ENCODE data around the gene CAPN9. TPM values are rescaled to one million over a fixed set of nuclear protein-coding genes. Genes with fewer than 3 reads are reported as not detected.

Gene CAPN9
- total RNA-seq, 1 donor from 2014 or later, result 0.78 TPM

- peaks cover 19% of the 10 kb centered on the region for H3K9me3 Mint-ChIP-seq
- H3K4me1 Mint-ChIP-seq, result no peaks in the 10 kb centered on the region
- DNase-seq (ENCODE audit: low spot score in 2 of 2, unreplicated experiment in 2 of 2), result no peak
- peaks cover 5% of the 10 kb centered on the region for H3K36me3 Mint-ChIP-seq
- H3K27me3 Mint-ChIP-seq (ENCODE audit: low read depth), result no peaks in the 10 kb centered on the region
- H3K4me3 Mint-ChIP-seq, result no peak overlapping the region
- TF ChIP-seq CTCF (IDR thresholded peaks at IDR 0.05; ENCODE audit: unreplicated experiment), result no peak
- H3K27ac Mint-ChIP-seq, result no peak overlapping the region
Observed at GRCh38 chr1:230808281-230808872, 61.2 kb downstream of the CAPN9 start.

DNA sequence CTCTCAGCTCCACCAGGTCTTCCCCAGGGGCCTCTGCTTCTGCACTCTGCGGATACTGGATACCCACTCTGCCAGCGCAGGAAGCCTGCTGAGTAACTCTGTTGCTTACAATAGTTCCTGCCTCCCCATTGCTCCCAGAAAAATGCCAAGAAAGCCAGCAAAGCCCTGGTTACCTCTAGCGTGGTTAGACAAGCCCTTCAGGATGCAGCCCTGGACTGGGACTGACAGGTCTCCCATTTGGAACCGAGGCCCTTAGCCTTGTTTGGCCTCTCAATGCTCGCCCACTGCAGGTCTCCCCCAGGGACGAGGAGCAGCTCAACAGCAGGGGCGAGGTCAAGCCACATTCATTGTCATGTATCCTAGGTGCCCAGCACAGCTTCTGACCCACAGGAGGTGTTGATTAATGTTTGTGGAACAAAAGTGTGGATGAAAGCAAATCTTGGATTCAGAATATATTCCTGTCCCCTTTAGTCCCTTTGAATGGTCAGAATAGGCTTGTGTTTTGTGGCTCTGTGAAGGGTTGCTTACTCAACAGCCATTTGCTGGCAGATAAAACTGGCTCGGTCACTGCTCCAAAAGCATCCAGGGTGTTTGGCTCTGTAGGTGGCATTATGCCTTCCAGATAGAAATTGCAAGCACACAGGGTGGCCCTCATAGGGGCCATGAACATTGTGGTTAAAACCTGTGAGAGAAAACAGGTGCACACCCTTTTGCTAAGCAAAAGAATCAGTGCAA, 62.2 kb downstream of the CAPN9 start:
- H3K4me1 Mint-ChIP-seq, result no peaks in the 10 kb centered on the region
- no peaks in the 10 kb centered on the region for H3K27me3 Mint-ChIP-seq (ENCODE audit: low read depth)
- no peak for TF ChIP-seq CTCF (IDR thresholded peaks at IDR 0.05; ENCODE audit: unreplicated experiment)
- H3K36me3 Mint-ChIP-seq, result peaks cover 5% of the 10 kb centered on the region
- no peak overlapping the region for H3K27ac Mint-ChIP-seq
- no peak for DNase-seq (ENCODE audit: low spot score in 2 of 2, unreplicated experiment in 2 of 2)
- peaks cover 27% of the 10 kb centered on the region for H3K9me3 Mint-ChIP-seq
- H3K4me3 Mint-ChIP-seq, result no peak overlapping the region

GRCh38 chr1:230812568-230812967, 65.4 kb downstream of the CAPN9 start:
- Mint-ChIP-seq H3K36me3 (peaks cover 5% of the 10 kb centered on the region), H3K4me1 (no peaks in the 10 kb centered on the region), H3K9me3 (peaks cover 27% of the 10 kb centered on the region), H3K4me3 (no peak overlapping the region), H3K27ac (no peak overlapping the region), H3K27me3 (ENCODE audit: low read depth) (no peaks in the 10 kb centered on the region)
- TF ChIP-seq CTCF (IDR thresholded peaks at IDR 0.05; ENCODE audit: unreplicated experiment), result no peak
- no peak for DNase-seq (ENCODE audit: low spot score in 2 of 2, unreplicated experiment in 2 of 2)

GRCh38 chr1:230814949-230815692, 67.9 kb downstream of the CAPN9 start:
- no peak for DNase-seq (ENCODE audit: low spot score in 2 of 2, unreplicated experiment in 2 of 2)
- Mint-ChIP-seq H3K4me1 (no peaks in the 10 kb centered on the region), H3K27me3 (ENCODE audit: low read depth) (no peaks in the 10 kb centered on the region), H3K36me3 (peaks cover 5% of the 10 kb centered on the region), H3K27ac (no peak overlapping the region), H3K4me3 (no peak overlapping the region), H3K9me3 (peaks cover 27% of the 10 kb centered on the region)
- no peak for TF ChIP-seq CTCF (IDR thresholded peaks at IDR 0.05; ENCODE audit: unreplicated experiment)

GRCh38 chr1:230816018-230816417, 68.8 kb downstream of the CAPN9 start:
- no peak overlapping the region for H3K27ac Mint-ChIP-seq
- H3K4me3 Mint-ChIP-seq, result no peak overlapping the region
- H3K36me3 Mint-ChIP-seq, result peaks cover 5% of the 10 kb centered on the region
- DNase-seq (ENCODE audit: low spot score in 2 of 2, unreplicated experiment in 2 of 2), result no peak
- no peak for TF ChIP-seq CTCF (IDR thresholded peaks at IDR 0.05; ENCODE audit: unreplicated experiment)
- peaks cover 27% of the 10 kb centered on the region for H3K9me3 Mint-ChIP-seq
- no peaks in the 10 kb centered on the region for H3K4me1 Mint-ChIP-seq
- no peaks in the 10 kb centered on the region for H3K27me3 Mint-ChIP-seq (ENCODE audit: low read depth)
